Endothelial cell (in vitro differentiated cells): Measurements from ENCODE around the gene TATDN3. TPM values are rescaled to one million over a fixed set of nuclear protein-coding genes. Genes with fewer than 3 reads are reported as not detected.
A peak's percentile ranks its signal among the peaks of the same experiment; 100 is the strongest.

Experiments used
- DNase-seq: peaks from one replicate; pipeline ENCODE4 v3.0.0; 2021; ENCODE audit warnings: low spot score
- H3K27ac Mint-ChIP-seq: one replicate; pipeline ENCODE4 v1.8.0; 2021; ENCODE audit warnings: mixed read lengths, inconsistent platforms; ENCODE audit not compliant: unreplicated experiment
- H3K27me3 Mint-ChIP-seq: one replicate; pipeline ENCODE4 v1.8.0; 2021; ENCODE audit warnings: mild to moderate bottlenecking, moderate library complexity, mixed read lengths, inconsistent platforms; ENCODE audit not compliant: unreplicated experiment
- H3K36me3 Mint-ChIP-seq: one replicate; pipeline ENCODE4 v1.8.0; 2021; ENCODE audit warnings: mild to moderate bottlenecking, low read depth, mixed read lengths, inconsistent platforms; ENCODE audit not compliant: unreplicated experiment
- H3K4me1 Mint-ChIP-seq: one replicate; pipeline ENCODE4 v1.8.0; 2021; ENCODE audit warnings: mild to moderate bottlenecking, mixed read lengths, inconsistent platforms; ENCODE audit not compliant: unreplicated experiment
- H3K4me3 Mint-ChIP-seq: one replicate; pipeline ENCODE4 v1.8.0; 2021; ENCODE audit warnings: mild to moderate bottlenecking, mixed read lengths, inconsistent platforms; ENCODE audit not compliant: unreplicated experiment
- H3K9me3 Mint-ChIP-seq: one replicate; pipeline ENCODE4 v1.8.0; 2021; ENCODE audit warnings: mixed read lengths, inconsistent platforms; ENCODE audit not compliant: unreplicated experiment
- total RNA-seq: library from RNA; stranded (reverse); fragmentation: NEBNext Ultra II Directional; extraction: Animal tissue kit (Norgen Biotek cat#: 25700); gene quantifications from one replicate; pipeline ENCODE4 v1.2.1, GENCODE V29; 2021; ENCODE audit not compliant: unreplicated experiment
- TF ChIP-seq, protein P1 (sequence below): fragments of 200-600 bp; sonication (generic); IDR thresholded peaks from one replicate; pipeline ENCODE4 v1.5.0; 2021; ENCODE audit warnings: antibody characterized with exemption; ENCODE audit not compliant: unreplicated experiment

The TATDN3 gene
- total RNA-seq, 1 donor from 2014 or later = 9.9 TPM

DNA sequence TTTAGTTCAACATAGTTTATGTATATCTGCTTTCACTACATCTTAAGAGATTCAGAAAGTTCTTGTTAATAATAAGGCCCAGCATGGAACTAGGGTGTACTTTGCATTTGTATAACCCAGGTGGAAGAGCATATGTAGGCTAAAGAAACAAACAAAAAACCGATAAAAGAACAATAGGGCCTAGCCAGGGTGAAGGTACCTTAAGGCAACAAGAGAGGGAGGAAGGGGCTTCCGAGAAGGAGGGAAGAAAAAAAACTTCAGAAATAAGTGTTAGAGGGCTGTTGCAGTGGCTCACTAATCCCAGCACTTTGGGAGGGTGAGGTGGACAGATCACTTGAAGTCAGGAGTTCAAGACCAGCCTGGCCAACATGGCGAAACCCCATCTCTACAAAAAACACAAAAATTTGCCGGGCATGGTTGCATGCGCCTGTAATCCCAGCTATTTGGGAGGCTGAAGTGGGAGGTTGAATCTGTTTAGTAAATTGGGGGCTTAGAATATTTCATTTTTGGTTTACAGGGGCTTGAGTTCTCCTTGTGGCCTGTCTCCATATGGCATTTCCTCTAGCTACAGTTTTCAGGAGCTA, 60.5 kb downstream of the TATDN3 start:
- H3K4me3 Mint-ChIP-seq = no peak overlapping the region
- TF ChIP-seq, protein P1, sequence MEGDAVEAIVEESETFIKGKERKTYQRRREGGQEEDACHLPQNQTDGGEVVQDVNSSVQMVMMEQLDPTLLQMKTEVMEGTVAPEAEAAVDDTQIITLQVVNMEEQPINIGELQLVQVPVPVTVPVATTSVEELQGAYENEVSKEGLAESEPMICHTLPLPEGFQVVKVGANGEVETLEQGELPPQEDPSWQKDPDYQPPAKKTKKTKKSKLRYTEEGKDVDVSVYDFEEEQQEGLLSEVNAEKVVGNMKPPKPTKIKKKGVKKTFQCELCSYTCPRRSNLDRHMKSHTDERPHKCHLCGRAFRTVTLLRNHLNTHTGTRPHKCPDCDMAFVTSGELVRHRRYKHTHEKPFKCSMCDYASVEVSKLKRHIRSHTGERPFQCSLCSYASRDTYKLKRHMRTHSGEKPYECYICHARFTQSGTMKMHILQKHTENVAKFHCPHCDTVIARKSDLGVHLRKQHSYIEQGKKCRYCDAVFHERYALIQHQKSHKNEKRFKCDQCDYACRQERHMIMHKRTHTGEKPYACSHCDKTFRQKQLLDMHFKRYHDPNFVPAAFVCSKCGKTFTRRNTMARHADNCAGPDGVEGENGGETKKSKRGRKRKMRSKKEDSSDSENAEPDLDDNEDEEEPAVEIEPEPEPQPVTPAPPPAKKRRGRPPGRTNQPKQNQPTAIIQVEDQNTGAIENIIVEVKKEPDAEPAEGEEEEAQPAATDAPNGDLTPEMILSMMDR = no peak
- DNase-seq = no peak

DNA sequence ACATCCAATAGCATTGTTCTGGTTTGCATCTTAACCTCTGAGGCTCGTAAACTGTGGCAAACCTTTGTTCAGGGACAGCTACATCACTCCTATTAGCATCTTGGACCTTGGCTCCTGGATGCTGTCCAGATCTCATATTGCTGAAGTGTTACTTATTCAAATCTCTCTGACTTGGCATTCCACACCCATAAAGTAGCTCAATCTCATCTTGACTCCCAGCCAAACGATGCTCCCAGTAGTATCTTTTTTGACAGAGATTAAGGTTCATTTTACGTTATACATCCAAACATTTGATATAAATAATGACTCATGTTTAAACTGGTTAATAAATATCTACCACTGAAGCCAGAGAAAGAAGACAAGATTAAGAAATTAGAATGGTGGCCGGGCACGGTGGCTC, 62.0 kb downstream of the TATDN3 start:
- no peaks in the 10 kb centered on the region for H3K9me3 Mint-ChIP-seq
- H3K36me3 Mint-ChIP-seq = no peaks in the 10 kb centered on the region
- H3K4me1 Mint-ChIP-seq = peaks cover 2% of the 10 kb centered on the region
- DNase-seq = no peak
- H3K4me3 Mint-ChIP-seq = no peak overlapping the region
- TF ChIP-seq, protein P1 = no peak
- no peak overlapping the region for H3K27ac Mint-ChIP-seq
- H3K27me3 Mint-ChIP-seq = no peaks in the 10 kb centered on the region

More for the DNA sequence above, 60.5 kb downstream of the TATDN3 start:
- no peaks in the 10 kb centered on the region for H3K4me1 Mint-ChIP-seq
- H3K36me3 Mint-ChIP-seq = no peaks in the 10 kb centered on the region
- no peaks in the 10 kb centered on the region for H3K27me3 Mint-ChIP-seq
- no peaks in the 10 kb centered on the region for H3K9me3 Mint-ChIP-seq
- no peak overlapping the region for H3K27ac Mint-ChIP-seq

DNA sequence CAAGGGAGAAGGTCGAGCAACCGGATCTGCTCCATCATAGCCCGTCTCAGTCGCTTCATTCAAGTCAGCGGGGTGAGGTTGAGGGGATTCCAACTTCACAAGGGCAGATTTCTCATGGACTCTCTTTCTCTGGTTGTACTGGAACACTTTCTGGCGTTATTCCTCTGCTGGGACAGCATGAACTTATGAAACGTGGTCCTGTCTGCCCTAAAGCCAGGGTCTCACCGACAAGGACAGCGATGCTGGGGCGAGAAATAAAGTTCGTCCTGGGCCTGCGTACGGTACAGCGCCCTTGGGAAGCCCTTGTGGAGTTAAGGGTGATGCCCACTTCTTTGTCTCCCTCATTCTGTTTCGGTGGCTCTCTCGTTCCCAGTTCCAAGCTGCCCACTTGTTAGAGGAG, 65.1 kb downstream of the TATDN3 start:
- Mint-ChIP-seq H3K4me3 (peak overlapping the region; percentile 80), H3K4me1 (peaks cover 9% of the 10 kb centered on the region), H3K27ac (no peak overlapping the region), H3K36me3 (peaks cover 4% of the 10 kb centered on the region), H3K27me3 (no peaks in the 10 kb centered on the region), H3K9me3 (no peaks in the 10 kb centered on the region)
- DNase-seq = no peak
- TF ChIP-seq, protein P1 = no peak

DNA sequence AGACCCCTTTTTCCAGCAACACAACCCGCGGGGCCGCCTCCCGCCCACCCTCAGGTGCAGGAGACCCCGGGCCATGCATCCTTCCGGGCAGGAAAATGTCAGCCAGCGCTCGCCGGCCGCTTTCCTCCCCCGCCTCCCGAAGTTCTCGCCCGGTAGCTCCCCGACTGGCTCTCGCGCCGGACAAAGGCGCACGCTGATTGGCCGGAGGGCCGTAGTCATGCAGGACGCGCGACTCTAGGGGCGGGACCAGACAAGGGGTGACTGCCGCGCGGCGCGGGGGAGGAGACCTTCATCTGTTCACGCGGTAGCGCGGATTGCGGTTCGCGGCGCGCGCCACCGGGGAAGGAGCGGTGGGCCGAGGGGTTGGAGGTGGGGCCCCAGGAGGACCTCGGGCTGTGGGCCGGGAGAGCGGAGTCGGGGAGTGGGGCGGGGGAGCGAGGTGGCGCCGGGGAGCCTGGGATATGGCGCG, 66.3 kb downstream of the TATDN3 start, which contains the start of gene FLVCR1:
TSS of gene FLVCR1 (plus strand) at position 284 of the 469 bp plus-strand sequence. CDS start at position 462, 178 bp downstream.
- TF ChIP-seq, protein P1 = no peak
- peak; percentile 97 for DNase-seq
- peaks cover 9% of the 10 kb centered on the region for H3K4me1 Mint-ChIP-seq
- H3K36me3 Mint-ChIP-seq = peaks cover 4% of the 10 kb centered on the region
- no peaks in the 10 kb centered on the region for H3K9me3 Mint-ChIP-seq
- no peaks in the 10 kb centered on the region for H3K27me3 Mint-ChIP-seq
- H3K4me3 Mint-ChIP-seq = no peak within 1 kb of the TSS
- peak within 1 kb of the TSS; percentile 91 for H3K27ac Mint-ChIP-seq

DNA sequence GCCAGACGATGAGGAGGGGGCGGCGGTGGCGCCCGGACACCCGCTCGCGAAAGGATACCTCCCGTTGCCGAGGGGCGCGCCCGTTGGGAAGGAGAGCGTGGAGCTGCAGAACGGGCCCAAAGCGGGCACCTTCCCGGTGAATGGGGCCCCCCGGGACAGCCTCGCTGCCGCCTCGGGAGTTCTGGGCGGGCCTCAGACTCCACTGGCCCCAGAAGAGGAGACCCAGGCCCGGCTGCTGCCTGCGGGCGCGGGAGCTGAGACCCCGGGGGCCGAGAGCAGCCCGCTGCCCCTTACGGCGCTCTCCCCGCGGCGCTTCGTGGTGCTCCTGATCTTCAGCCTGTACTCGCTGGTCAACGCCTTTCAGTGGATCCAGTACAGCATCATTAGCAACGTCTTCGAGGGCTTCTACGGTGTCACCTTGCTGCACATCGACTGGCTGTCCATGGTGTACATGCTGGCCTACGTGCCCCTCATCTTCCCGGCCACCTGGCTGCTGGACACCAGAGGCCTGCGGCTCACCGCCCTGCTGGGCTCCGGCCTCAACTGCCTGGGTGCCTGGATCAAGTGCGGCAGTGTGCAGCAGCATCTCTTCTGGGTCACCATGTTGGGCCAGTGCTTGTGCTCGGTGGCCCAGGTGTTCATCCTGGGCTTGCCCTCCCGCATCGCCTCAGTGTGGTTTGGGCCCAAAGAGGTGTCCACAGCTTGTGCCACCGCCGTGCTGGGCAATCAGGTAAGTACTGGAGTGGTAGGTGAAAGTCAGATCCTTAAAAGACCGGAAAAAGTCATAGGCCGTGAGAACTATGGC, 67.0 kb downstream of the TATDN3 start:
- Mint-ChIP-seq H3K4me3 (no peak overlapping the region), H3K4me1 (peaks cover 9% of the 10 kb centered on the region), H3K36me3 (peaks cover 4% of the 10 kb centered on the region), H3K27ac (peak overlapping the region; percentile 91), H3K27me3 (no peaks in the 10 kb centered on the region), H3K9me3 (no peaks in the 10 kb centered on the region)
- TF ChIP-seq, protein P1 = no peak
- DNase-seq = no peak
